C4-2B (cell line): ENCODE results near the gene RXRA.
"Not testable (repeated sequence)": the region's sequence is repeated elsewhere in the genome, so short reads cannot be mapped to it uniquely, and the experiment has no call there.

Experiments used
- H3K27ac ChIP-seq: fragments of 450-650 bp; 2 replicates; pipeline ENCODE4 v1.5.1; 2017
- CTCF ChIP-seq: fragments of 450-650 bp; conservative IDR thresholded peaks from 2 replicates; pipeline ENCODE4 v1.5.1; 2017; ENCODE audit warnings: mild to moderate bottlenecking
- ZFX ChIP-seq: fragments of 450-650 bp; IDR thresholded peaks from 2 replicates; pipeline ENCODE4 v1.6.1; 2017

Gene RXRA

GRCh38 chr9:134304690-134305089, 21.6 kb upstream of the RXRA start:
- TF ChIP-seq CTCF: no peak
- TF ChIP-seq ZFX: no peak
- H3K27ac ChIP-seq: no peak overlapping the region

GRCh38 chr9:134305533-134305932, 20.7 kb upstream of the RXRA start:
- no peak overlapping the region for H3K27ac ChIP-seq
- TF ChIP-seq ZFX (no peak), CTCF (no peak)

- not testable (repeated sequence) for H3K27ac ChIP-seq
Measured at GRCh38 chr9:134306042-134306441, 20.2 kb upstream of the RXRA start.

- no peak overlapping the region for H3K27ac ChIP-seq
- no peak for TF ChIP-seq CTCF
- TF ChIP-seq ZFX: no peak
Measured at GRCh38 chr9:134306636-134307600, 19.3 kb upstream of the RXRA start.

GRCh38 chr9:134307674-134308638, 18.3 kb upstream of the RXRA start:
- TF ChIP-seq ZFX (no peak), CTCF (no peak)
- no peak overlapping the region for H3K27ac ChIP-seq

GRCh38 chr9:134308639-134309220, 17.5 kb upstream of the RXRA start:
- H3K27ac ChIP-seq: not testable (repeated sequence)

GRCh38 chr9:134313470-134313869, 12.8 kb upstream of the RXRA start:
- TF ChIP-seq ZFX (no peak), CTCF (no peak)
- H3K27ac ChIP-seq: no peak overlapping the region
